Rectal smooth muscle tissue (tissue), 1 donor: ENCODE measurements around the gene CSRP3.
"Not testable (repeated sequence)": the region's sequence is repeated elsewhere in the genome, so short reads cannot be mapped to it uniquely, and the experiment has no call there.

Experiments used
- H3K27ac ChIP-seq: one replicate; pipeline ENCODE4 v1.7.0; 2013; ENCODE audit warnings: low read depth, low read length, inconsistent platforms
- H3K27me3 ChIP-seq: one replicate; pipeline ENCODE4 v1.7.0; 2013; ENCODE audit warnings: low read length; ENCODE audit not compliant: control insufficient read depth, insufficient read depth
- H3K36me3 ChIP-seq: one replicate; pipeline ENCODE4 v1.7.0; 2013; ENCODE audit warnings: low read length; ENCODE audit not compliant: control insufficient read depth, insufficient read depth
- H3K4me1 ChIP-seq: one replicate; pipeline ENCODE4 v1.7.0; 2013; ENCODE audit warnings: low read length; ENCODE audit not compliant: control insufficient read depth, insufficient read depth
- H3K4me3 ChIP-seq: one replicate; pipeline ENCODE4 v1.7.0; 2013; ENCODE audit warnings: low read length
- H3K9ac ChIP-seq: one replicate; pipeline ENCODE4 v1.7.0; 2013; ENCODE audit warnings: low read length

Gene CSRP3

DNA sequence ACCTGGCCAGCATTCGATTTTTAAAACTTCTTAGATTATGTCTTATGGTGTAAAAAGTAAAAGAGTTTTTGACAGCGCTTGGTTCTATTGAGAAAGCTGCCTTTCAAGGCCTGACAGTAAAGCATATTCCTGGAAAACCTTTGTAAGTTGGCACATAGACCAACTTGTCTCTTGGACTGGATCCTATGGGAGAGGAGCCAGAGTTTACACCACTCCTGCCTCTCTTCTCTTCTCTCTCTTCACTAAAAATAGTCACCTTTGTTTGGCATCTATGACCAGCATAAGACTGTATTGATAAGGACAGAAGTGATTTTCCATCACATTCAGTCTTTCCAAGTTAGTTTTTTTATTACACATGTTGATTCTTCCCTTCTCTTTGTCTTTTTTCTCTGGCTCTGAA, 33.7 kb downstream of the CSRP3 start:
- Histone ChIP-seq H3K36me3 (peaks cover 2% of the 10 kb centered on the region), H3K27ac (no peak overlapping the region), H3K9ac (no peak overlapping the region), H3K4me1 (no peaks in the 10 kb centered on the region), H3K4me3 (no peak overlapping the region), H3K27me3 (no peaks in the 10 kb centered on the region)

DNA sequence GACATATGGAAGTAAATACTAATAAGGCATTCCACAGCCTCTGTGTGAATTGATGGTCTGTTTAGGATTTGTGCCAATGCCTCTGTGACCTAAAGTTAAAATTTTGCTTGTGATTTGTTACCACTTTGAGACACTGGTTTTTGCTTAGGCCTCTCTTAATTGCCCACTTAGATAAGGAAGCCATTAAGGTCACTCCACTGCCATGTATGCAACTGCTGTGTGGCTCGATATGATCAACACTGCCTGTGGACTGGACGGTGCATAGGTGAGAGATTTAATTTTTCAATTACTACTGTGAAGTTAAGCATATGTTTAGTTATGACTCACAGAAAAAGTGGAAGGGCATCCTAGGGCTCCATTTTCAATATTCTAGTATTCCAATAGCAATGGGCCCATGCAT, 36.9 kb downstream of the CSRP3 start:
- no peak overlapping the region for H3K27ac ChIP-seq
- H3K4me3 ChIP-seq, result no peak overlapping the region
- H3K4me1 ChIP-seq, result no peaks in the 10 kb centered on the region
- H3K27me3 ChIP-seq, result no peaks in the 10 kb centered on the region
- H3K9ac ChIP-seq, result no peak overlapping the region
- no peaks in the 10 kb centered on the region for H3K36me3 ChIP-seq

DNA sequence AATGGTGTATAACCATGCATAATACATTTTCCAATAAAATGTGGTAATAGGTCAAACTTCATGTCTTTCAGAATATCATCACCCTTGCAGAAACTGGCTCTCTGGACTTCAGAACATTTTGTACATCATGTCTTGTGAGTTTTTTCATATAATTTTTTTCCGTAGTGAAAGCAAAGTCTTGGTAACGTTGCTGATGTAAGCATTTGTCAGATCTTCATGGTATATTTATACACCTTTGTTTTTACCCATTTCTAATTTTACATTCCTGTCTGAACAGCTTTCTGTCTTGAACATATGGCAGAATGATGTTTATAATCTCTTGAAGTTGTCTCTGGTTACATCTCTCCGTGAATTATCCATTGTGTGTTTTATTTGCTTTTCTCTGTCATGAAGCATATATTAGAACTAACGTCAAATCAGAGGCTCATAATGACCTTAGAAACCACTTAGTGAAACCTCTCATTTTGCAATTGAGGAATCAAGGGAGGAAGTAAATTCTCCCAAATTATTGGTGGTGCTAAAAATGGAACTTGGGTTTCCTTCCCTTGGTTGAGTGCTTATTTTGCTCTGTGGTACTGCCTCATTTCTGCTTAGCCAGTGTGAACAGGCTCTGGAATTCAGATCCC, 37.4 kb downstream of the CSRP3 start:
- Histone ChIP-seq H3K27ac (no peak overlapping the region), H3K4me3 (no peak overlapping the region), H3K4me1 (no peaks in the 10 kb centered on the region), H3K27me3 (no peaks in the 10 kb centered on the region), H3K9ac (no peak overlapping the region), H3K36me3 (no peaks in the 10 kb centered on the region)

DNA sequence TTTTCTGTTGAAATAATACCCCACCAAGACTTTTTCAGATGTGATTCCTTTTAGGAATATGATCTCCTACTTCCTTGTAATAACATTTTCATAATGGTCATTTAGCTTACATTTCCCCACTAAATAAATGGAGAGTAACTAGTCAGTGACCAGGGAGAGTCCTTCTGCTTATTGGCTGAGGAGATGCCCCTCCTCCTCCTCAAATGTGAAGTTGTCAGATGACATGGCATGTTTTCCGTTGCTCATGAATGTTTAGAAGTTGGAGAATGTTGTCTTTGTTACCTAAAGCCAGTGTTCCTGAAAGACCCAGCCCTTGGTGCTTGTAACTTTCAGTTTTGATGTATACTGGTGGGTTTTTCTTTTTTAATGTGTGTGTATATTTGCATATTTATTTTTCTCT, 38.2 kb downstream of the CSRP3 start:
- H3K36me3 ChIP-seq, result no peaks in the 10 kb centered on the region
- no peak overlapping the region for H3K27ac ChIP-seq
- H3K4me1 ChIP-seq, result no peaks in the 10 kb centered on the region
- no peaks in the 10 kb centered on the region for H3K27me3 ChIP-seq
- H3K9ac ChIP-seq, result no peak overlapping the region
- no peak overlapping the region for H3K4me3 ChIP-seq

DNA sequence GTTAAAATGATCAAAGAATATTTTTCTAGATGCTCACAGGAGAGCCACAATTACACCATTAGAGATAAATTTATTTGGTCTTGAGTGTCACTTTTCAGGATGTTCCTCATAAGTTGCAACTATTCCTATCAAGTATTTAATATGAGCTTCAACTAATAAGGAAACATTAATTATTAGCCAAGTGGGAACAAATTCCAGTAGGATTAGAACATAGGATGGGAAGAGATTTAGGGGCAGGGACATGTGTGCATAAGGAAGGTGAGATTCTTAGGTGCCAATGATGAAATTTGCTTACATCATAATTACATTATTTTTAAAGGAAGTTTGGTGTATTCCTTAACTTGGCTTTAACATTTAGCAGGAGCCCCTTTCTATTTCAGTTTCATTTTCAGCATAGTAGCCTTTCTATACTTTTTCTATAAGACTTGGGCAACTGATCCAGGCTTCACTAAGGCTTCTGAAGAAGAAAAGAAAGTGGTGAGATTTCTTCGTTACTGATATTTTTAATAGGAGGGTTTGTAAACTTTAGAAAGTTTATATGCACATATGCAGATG, 38.8 kb downstream of the CSRP3 start:
- Histone ChIP-seq H3K27me3 (no peaks in the 10 kb centered on the region), H3K27ac (no peak overlapping the region), H3K9ac (no peak overlapping the region), H3K4me3 (no peak overlapping the region), H3K4me1 (no peaks in the 10 kb centered on the region), H3K36me3 (no peaks in the 10 kb centered on the region)

DNA sequence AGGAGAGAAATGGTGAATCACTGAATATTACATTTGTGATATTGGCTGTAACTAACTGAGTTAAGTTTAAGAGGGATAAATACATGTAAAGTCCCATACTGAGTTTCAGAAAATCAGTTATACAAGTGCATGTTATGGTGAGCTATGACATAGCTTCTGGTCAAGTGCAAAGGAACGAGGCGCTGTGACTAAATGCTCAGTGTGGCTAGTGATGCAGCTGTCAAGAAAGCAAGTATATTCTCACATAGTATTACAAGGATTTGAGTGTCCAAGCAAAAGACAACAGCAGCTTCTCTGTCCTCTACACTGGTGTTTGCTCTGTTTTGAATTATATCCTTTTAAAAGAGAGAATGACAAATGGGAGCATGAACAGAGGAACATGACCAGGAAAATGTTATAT, 40.1 kb downstream of the CSRP3 start:
- Histone ChIP-seq H3K4me3 (no peak overlapping the region), H3K36me3 (no peaks in the 10 kb centered on the region), H3K9ac (no peak overlapping the region), H3K27me3 (no peaks in the 10 kb centered on the region), H3K4me1 (no peaks in the 10 kb centered on the region), H3K27ac (no peak overlapping the region)

DNA sequence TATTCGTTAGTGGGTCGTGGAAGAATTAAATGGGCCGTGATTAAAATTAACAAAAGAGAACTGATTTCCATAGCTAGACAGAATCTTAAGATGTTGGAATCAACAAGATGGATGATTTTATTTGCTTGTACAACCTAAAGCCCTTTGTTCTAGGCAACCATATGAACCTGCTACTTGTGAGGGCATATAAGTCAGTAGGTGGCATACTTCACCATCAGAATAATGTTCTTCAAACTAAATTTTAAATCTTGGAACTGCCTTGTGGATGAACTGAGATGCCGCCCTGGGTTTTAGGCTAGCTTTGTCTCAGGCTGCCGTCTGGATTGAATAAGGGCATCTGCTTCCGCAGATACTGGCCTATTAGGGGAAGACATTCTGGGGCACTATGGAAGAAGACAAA, 40.9 kb downstream of the CSRP3 start:
- H3K36me3 ChIP-seq, result peaks cover under 1% of the 10 kb centered on the region
- H3K9ac ChIP-seq, result no peak overlapping the region
- H3K27ac ChIP-seq, result no peak overlapping the region
- H3K27me3 ChIP-seq, result no peaks in the 10 kb centered on the region
- no peak overlapping the region for H3K4me3 ChIP-seq
- no peaks in the 10 kb centered on the region for H3K4me1 ChIP-seq

DNA sequence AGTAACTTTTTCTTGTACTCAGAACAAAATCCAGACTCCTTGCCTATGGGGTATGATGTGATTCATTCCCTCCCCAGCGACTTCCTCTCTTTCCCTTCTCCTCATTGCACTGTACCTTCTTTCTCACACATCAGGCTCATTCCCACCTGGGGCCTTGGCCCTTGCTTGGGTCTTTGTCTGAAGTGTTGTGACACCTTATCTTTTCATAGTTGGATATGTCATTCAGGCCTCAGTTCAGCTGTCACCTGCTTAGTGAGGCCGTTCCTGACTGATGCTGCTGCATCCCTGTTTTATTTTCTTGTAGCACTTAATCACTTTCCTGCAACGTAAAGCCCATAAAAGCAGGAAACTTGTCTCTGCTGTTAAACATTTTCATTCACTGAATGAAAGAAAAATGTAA, 44.9 kb downstream of the CSRP3 start:
- Histone ChIP-seq H3K4me3 (no peak overlapping the region), H3K36me3 (peaks cover 8% of the 10 kb centered on the region), H3K27ac (no peak overlapping the region), H3K27me3 (no peaks in the 10 kb centered on the region), H3K9ac (no peak overlapping the region), H3K4me1 (no peaks in the 10 kb centered on the region)

DNA sequence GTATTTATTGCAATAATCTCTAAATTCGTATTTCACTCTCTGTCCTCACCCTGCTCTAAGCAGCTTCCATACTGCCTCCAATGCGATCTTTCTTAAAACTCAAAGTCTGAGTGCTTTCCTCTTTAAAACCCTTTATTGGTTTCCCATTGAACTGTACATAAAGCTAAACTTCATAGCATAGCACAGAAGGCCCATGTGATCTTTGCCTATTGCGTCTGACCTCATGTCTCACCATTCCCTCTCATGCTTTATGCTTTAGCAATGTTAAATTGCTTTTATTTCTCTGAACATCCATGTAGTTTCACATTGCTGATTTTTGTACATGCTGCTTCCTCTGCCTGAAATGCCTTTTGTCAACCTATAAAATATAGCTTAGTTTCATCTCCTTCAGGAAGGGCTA, 56.5 kb downstream of the CSRP3 start:
- Histone ChIP-seq H3K4me3 (no peak overlapping the region), H3K27me3 (no peaks in the 10 kb centered on the region), H3K4me1 (no peaks in the 10 kb centered on the region), H3K36me3 (peaks cover 3% of the 10 kb centered on the region), H3K9ac (no peak overlapping the region), H3K27ac (no peak overlapping the region)

DNA sequence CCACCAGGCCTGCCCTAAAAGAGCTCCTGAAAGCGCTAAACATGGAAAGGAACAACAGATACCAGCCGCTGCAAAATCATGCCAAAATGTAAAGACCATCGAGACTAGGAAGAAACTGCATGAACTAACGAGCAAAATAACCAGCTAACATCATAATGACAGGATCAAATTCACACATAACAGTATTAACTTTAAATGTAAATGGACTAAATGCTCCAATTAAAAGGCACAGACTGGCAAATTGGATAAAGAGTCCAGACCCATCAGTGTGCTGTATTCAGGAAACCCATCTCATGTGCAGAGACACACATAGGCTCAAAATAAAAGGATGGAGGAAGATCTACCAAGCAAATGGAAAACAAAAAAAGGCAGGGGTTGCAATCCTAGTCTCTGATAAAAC, 64.9 kb downstream of the CSRP3 start:
- H3K27me3 ChIP-seq, H3K4me1 ChIP-seq, H3K27ac ChIP-seq, H3K9ac ChIP-seq, H3K36me3 ChIP-seq, H3K4me3 ChIP-seq: not testable (repeated sequence)

DNA sequence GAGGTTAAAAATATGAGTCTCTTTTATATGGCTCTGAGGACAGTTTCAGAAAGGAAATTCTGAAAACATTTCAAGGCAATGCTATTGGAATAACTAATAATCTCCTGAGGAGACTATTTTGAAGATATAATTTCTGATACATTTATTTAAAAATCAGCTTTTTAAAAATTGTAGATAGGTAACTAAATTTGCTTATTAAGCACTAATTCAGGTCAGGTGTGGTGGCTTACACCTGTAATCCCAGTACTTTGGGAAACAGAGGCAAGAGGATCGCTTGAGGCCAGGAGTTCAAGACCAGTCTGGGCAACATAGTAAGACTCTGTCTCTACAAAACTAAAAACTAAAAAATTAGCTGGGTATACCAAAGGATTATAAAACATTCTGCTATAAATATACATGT, 67.8 kb downstream of the CSRP3 start:
- H3K4me3 ChIP-seq, result no peak overlapping the region
- H3K27me3 ChIP-seq, result no peaks in the 10 kb centered on the region
- no peaks in the 10 kb centered on the region for H3K4me1 ChIP-seq
- H3K9ac ChIP-seq, result no peak overlapping the region
- no peaks in the 10 kb centered on the region for H3K36me3 ChIP-seq
- no peak overlapping the region for H3K27ac ChIP-seq
